ENCODE measurements around the gene ADAMTSL4. TPM values are rescaled to one million over a fixed set of nuclear protein-coding genes. Genes with fewer than 3 reads are reported as not detected.

ADAMTSL4 gene
- total and polyA plus RNA-seq, 9 of the 15 experiments (the other 6 are each of a cell fraction or from before 2014, with no cell fraction given) = 12.7 to 212 (median 35.6) TPM

- TF ChIP-seq, protein P1, sequence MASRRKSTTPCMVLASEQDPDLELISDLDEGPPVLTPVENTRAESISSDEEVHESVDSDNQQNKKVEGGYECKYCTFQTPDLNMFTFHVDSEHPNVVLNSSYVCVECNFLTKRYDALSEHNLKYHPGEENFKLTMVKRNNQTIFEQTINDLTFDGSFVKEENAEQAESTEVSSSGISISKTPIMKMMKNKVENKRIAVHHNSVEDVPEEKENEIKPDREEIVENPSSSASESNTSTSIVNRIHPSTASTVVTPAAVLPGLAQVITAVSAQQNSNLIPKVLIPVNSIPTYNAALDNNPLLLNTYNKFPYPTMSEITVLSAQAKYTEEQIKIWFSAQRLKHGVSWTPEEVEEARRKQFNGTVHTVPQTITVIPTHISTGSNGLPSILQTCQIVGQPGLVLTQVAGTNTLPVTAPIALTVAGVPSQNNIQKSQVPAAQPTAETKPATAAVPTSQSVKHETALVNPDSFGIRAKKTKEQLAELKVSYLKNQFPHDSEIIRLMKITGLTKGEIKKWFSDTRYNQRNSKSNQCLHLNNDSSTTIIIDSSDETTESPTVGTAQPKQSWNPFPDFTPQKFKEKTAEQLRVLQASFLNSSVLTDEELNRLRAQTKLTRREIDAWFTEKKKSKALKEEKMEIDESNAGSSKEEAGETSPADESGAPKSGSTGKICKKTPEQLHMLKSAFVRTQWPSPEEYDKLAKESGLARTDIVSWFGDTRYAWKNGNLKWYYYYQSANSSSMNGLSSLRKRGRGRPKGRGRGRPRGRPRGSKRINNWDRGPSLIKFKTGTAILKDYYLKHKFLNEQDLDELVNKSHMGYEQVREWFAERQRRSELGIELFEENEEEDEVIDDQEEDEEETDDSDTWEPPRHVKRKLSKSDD (conservative IDR thresholded peaks at IDR 0.05; ENCODE audit: low read length) = no peak
- TF ChIP-seq ILF3 (IDR thresholded peaks at IDR 0.05; ENCODE audit: borderline replicate concordance) (no peak), FOXK2 (conservative IDR thresholded peaks at IDR 0.05 in 1 of 2, IDR thresholded peaks at IDR 0.05 in 1 of 2; ENCODE audit: low read depth in 2 of 2) (no peak), NCOA6 (IDR thresholded peaks at IDR 0.05) (no peak), EP400 (IDR thresholded peaks at IDR 0.05) (no peak), ZZZ3 (IDR thresholded peaks at IDR 0.05) (no peak), TRIM25 (IDR thresholded peaks at IDR 0.05; ENCODE audit: borderline replicate concordance) (no peak), ZNF217 (CRISPR knock-in tag; IDR thresholded peaks at IDR 0.05) (no peak), ELF4 (CRISPR knock-in tag; IDR thresholded peaks at IDR 0.05) (no peak), ZNF77 (CRISPR knock-in tag; IDR thresholded peaks at IDR 0.05) (no peak)
Measured at GRCh38 chr1:150505431-150505830, 43.8 kb upstream of the ADAMTSL4 start (continued).

Measured in K562 (cell line).